HUES64 (cell line): ENCODE measurements around the gene RASSF5.
"Not testable (repeated sequence)": the region's sequence is repeated elsewhere in the genome, so short reads cannot be mapped to it uniquely, and the experiment has no call there.

ENCODE experiments used
- H3K27ac ChIP-seq: 2 replicates; pipeline ENCODE4 v1.7.0; 2013; ENCODE audit warnings: low read depth, low read length, inconsistent platforms
- H3K27me3 ChIP-seq: 2 replicates; pipeline ENCODE4 v1.6.1; 2013; ENCODE audit warnings: mild to moderate bottlenecking, low read length; ENCODE audit not compliant: insufficient read depth
- H3K36me3 ChIP-seq: 2 replicates; pipeline ENCODE4 v1.6.1; 2013; ENCODE audit warnings: mild to moderate bottlenecking, low read length; ENCODE audit not compliant: insufficient read depth
- H3K4me1 ChIP-seq: 2 replicates; pipeline ENCODE4 v1.6.1; 2013; ENCODE audit warnings: mild to moderate bottlenecking, low read length, moderate library complexity; ENCODE audit not compliant: insufficient read depth
- H3K4me3 ChIP-seq: 2 replicates; pipeline ENCODE4 v1.5.1; 2013; ENCODE audit warnings: mild to moderate bottlenecking, low read length, moderate library complexity
- H3K9ac ChIP-seq: 2 replicates; pipeline ENCODE4 v1.6.1; 2013; ENCODE audit warnings: mild to moderate bottlenecking, low read depth, low read length
- H3K9me3 ChIP-seq: 2 replicates; pipeline ENCODE4 v1.6.1; 2013; ENCODE audit warnings: low read depth, low read length; ENCODE audit not compliant: insufficient read depth
- WGBS: fragments of 150-250, 120-280 bp; methylation state at CpG from one replicate; pipeline ENCODE4 v1.1.7; 2013; ENCODE audit warnings: missing lambda C conversion rate; 5-methylcytosine and 5-hydroxymethylcytosine counted together

The RASSF5 gene

DNA sequence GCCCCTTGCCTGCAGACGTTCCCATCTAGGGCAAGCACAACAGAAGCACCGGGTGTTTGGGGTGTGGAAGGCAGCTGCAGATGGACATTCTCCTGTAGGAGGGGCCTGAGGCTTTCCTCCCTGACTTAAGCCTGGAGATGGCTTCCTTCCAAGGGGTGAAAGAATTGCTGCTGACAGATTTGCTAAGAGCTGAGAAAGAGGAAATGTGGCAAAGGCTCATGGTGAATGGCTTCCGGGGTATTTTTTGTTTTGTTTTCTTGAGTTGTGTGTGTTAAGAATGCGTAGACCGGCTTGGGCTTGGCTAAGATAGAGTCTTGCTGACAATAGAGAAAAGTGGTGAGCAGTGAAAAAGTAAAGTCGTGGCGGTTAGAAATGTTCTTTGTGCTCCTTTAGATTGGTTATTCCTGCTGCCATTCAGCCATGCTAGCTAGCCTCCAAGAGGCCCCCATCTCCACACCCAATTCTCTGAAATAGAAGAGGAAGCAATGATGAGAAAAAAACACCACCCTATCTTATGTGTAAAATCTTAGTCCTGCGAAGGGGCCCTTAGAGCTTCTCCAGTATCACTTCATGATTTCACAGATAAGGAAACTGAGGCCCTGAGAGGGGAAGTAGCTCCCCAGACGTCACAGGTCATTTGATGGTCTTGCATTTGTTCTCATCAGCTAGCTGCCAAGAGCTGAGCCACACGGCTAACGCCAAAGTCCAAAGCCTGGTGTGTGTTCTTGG, 68.0 kb downstream of the RASSF5 start:
- no peaks in the 10 kb centered on the region for H3K4me1 ChIP-seq
- no peaks in the 10 kb centered on the region for H3K36me3 ChIP-seq
- 77% methylated on average over 11 of the region's 11 CpGs for WGBS
- H3K27ac ChIP-seq = no peak overlapping the region
- H3K9me3 ChIP-seq = no peaks in the 10 kb centered on the region
- no peak overlapping the region for H3K4me3 ChIP-seq
- no peak overlapping the region for H3K9ac ChIP-seq
- H3K27me3 ChIP-seq = no peaks in the 10 kb centered on the region

DNA sequence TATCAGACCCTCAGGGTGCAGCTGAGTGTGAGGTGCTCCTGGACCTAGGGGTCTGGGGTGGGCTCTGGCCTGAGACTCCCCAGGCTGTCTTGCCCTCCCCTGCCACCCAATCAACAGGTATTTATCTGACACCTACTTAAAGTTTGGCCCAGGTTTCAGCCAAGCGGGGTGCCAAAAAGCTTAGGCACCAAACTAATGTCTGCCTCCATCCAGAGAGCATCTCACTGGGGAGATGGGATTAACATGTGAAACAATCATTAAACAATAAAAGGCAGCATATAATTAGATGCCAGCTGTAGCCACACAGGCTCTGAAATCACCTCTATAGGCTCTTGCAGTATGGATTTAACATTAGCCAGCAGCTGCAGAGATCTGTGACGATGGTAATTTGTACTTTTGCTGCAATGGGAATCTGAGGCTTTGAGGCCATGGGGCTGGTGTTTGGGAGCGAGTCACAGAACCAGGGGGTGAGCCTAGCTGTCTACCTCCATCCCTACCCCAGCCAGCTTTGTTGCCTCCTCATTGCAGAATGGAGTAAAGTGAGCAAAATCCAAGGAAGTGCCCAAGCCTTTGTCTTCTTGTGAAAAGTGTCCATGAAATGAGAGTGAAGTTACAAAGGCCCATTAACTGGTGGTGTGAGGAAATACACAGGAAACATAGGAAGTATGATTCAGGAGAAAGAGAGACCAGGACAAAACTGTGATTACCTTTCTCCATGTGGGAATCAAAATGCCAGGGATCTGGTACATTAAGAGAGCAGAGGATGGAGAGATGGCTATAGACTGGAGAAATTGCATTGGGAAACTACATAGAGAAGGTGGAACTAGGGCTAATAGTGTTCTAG, 68.8 kb downstream of the RASSF5 start:
- Histone ChIP-seq H3K27me3 (no peaks in the 10 kb centered on the region), H3K4me3 (no peak overlapping the region), H3K36me3 (no peaks in the 10 kb centered on the region), H3K4me1 (no peaks in the 10 kb centered on the region), H3K9ac (no peak overlapping the region), H3K27ac (no peak overlapping the region), H3K9me3 (no peaks in the 10 kb centered on the region)
- WGBS = 98% methylated on average over 3 of the region's 3 CpGs

DNA sequence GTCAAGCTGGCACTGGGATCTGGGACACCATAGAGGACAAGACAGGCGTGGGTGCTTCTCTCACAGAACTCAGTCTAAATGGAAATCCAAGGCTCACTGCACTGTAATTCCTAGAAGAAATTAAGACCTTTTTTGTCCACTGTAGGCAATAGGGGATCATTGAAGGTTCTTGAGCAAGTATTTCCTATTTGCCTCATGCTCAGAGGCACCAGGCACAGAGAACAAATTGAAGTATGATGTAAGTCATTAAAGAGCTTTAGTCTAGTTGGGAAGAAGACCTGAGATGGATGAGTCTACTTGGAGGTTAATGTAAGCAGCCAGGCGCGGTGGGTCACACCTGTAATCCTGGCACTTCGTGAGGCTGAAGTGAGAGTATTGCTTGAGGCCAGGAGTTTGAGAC, 70.3 kb downstream of the RASSF5 start:
- Histone ChIP-seq H3K27ac (no peak overlapping the region), H3K27me3 (no peaks in the 10 kb centered on the region), H3K36me3 (no peaks in the 10 kb centered on the region), H3K9ac (no peak overlapping the region), H3K4me3 (no peak overlapping the region), H3K9me3 (no peaks in the 10 kb centered on the region), H3K4me1 (no peaks in the 10 kb centered on the region)
- WGBS = 71% methylated on average over 4 of the region's 4 CpGs

DNA sequence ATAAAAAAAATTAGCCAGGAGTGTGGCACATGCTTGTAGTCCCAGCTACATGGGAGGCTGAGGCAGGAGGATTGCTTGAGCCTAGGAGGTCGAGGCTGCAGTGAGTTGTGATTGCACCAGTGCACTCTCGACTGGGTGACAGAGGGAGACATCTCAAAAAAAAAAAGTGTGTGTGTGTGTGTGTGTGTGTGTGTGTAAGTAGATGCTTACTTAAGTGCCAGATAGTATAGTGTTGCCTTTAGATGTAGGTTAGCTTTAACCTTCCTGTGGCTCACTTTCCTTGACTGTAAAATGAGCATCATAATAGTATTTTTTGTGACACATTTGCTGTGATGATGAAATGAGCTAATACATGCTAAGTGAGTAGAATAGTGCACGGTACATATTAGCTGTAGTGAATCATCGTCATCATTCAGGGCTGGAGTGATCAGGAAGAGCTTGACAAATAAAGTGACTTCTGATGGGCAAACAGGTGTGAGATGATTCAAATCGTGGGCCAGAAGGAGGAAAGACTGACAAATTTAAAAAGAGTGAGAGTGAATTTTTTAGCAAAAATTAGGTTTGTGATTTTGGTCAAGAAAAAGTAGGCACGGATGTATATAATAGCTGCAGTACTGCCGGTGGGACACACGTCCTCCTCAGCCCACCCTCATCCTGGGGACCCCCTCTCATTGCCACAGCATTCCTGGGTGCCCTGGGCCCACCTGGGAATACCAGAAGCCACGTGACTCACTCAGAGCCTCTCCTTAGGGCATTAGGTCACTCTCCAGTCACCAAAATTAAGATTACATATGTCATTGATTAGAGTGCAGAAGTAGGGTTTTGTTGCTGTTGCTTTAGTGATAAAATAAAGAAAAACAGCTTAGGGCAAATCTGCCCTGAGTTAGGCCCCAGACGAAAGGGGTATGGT, 71.0 kb downstream of the RASSF5 start:
- H3K36me3 ChIP-seq = no peaks in the 10 kb centered on the region

DNA sequence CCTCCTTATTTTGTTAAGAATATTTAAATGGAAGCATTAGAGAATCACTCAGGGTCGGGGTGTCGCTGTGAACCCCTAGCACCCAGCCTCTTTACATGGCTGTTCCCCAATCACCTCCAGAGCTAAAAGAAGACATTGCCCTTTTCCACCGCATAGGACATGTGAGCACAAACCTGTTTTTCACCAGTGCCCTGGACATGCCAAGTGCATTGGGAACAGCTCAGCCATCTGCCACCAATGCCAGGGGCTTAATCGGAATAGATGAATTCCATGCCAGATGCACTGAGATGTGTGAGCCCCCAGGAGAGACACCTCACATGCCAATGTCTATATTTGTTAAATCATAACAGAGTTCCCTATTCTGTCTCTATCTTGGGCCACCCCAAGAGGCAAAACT, 71.6 kb downstream of the RASSF5 start:
- H3K4me3 ChIP-seq = no peak overlapping the region
- no peaks in the 10 kb centered on the region for H3K4me1 ChIP-seq
- H3K9ac ChIP-seq = no peak overlapping the region
- H3K27me3 ChIP-seq = no peaks in the 10 kb centered on the region
- H3K36me3 ChIP-seq = no peaks in the 10 kb centered on the region
- no peaks in the 10 kb centered on the region for H3K9me3 ChIP-seq
- WGBS = 93% methylated on average over 4 of the region's 4 CpGs
- H3K27ac ChIP-seq = no peak overlapping the region

More for the DNA sequence above, 71.0 kb downstream of the RASSF5 start:
- Histone ChIP-seq H3K27ac (no peak overlapping the region), H3K4me1 (no peaks in the 10 kb centered on the region), H3K4me3 (no peak overlapping the region), H3K9me3 (no peaks in the 10 kb centered on the region), H3K27me3 (no peaks in the 10 kb centered on the region), H3K9ac (no peak overlapping the region)
- 82% methylated on average over 10 of the region's 10 CpGs for WGBS

DNA sequence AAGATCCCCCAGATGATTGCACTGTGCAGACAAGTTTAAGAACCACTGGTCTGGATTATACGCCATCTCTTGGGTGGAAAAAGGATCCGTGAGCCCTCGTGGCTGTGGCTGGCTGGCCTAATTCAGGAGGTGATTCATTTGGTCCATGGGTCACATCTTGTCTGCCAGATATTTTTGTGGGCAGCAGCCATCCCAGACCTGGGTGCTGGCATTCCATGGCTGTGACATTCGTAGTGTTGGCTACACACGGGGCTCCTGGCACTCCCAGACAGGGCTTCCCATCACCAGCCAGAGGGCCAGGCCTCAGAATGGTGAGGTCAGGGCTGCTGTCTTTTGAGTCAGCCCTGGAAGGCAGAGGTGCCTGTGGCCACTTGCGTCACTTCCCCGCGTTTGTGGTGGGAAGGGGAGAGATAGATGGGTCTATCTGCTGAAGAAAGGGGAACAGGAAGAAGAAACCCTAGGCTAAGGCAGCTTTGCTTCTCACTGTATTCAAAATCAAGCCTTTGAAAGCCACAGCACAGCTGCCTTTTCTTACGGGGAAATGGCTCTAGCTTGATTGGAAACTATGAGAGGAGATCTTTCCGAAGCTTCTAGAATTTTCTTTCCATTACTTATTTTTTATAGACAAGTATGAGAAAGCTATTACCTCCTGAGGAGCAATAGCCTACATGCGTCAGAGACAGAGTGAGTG, 72.6 kb downstream of the RASSF5 start:
- H3K4me1 ChIP-seq = no peaks in the 10 kb centered on the region

DNA sequence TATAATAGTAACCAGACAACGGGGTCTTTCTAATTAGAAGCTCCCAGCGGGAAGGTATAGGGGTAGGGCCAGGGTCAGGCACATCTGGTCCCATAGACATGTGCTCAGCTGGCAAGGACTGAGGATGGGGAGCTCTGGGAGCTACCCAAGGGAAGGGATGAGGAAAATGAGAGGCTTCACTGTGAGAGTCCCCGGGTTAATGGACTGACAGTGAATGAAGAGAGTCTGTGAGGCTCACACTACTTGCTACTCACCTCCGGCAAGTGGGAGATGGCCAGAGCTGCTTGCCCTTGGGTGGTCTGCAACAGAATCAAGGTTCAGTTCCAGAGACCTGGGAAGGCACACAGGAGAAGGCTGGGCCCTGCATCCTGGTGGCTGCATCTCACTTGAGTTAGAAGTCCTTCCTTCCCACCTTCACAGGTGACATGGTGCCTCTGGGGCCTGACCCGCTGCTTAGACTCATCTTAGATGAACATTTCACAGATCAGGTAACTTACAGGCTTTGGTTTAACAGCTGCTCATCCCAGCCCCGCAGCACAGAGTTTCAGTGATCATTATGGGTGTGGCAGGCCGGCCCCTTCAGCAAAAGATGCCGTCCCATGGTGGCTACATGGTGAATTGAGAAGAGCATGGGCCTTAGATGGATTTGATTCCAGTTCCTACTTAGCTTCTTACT, 73.2 kb downstream of the RASSF5 start:
- 93% methylated on average over 8 of the region's 8 CpGs for WGBS
- Histone ChIP-seq H3K27me3 (no peaks in the 10 kb centered on the region), H3K4me1 (no peaks in the 10 kb centered on the region), H3K4me3 (no peak overlapping the region), H3K9me3 (no peaks in the 10 kb centered on the region), H3K36me3 (no peaks in the 10 kb centered on the region), H3K9ac (no peak overlapping the region), H3K27ac (no peak overlapping the region)

More for the DNA sequence above, 72.6 kb downstream of the RASSF5 start:
- Histone ChIP-seq H3K9ac (no peak overlapping the region), H3K4me3 (no peak overlapping the region), H3K9me3 (no peaks in the 10 kb centered on the region), H3K36me3 (no peaks in the 10 kb centered on the region), H3K27ac (no peak overlapping the region), H3K27me3 (no peaks in the 10 kb centered on the region)
- WGBS = 91% methylated on average over 10 of the region's 11 CpGs

DNA sequence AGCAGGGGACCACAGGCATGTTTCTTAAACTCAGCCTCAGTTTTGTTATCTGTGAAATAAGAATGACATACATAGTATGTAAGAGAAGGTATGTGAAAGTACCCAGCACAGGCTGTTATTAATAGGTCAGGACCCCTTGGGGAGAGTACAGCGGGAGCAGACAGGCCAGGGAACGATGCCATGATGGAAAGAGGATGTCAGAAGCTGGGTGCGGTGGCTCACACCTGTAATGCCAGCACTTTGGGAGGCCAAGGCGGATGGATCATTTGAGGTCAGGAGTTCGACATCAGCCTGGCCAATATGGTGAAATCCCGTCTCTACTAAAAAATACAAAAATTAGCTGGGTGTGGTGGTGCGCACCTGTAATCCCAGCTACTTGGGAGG, 73.8 kb downstream of the RASSF5 start:
- H3K9ac ChIP-seq, H3K9me3 ChIP-seq, H3K27me3 ChIP-seq, H3K4me1 ChIP-seq, H3K27ac ChIP-seq, H3K36me3 ChIP-seq, H3K4me3 ChIP-seq: not testable (repeated sequence)
- WGBS = 96% methylated on average over 7 of the region's 7 CpGs

DNA sequence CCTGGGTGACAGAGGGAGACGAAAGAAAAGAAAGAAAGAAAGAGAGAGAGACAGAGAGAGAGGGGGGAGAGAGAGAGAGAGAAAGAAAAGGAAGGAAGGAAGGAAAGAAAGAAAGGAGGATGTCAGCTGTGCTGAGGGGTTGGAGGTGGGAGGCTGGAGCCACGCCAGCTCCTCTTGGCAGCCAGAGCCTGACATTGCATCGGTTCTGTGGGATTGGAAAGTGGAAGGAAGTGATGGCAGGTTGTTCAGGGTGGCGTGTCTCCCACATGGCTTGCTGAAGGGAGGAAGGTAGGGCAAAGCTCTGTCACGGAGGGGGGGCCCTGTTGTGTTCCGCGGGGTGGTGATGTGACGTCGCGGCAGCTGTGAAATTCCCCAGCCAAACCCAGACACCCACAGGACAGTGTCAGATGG, 74.2 kb downstream of the RASSF5 start:
- Histone ChIP-seq H3K9me3 (no peaks in the 10 kb centered on the region), H3K4me3 (no peak overlapping the region), H3K9ac (no peak overlapping the region), H3K27ac (no peak overlapping the region), H3K27me3 (no peaks in the 10 kb centered on the region), H3K36me3 (no peaks in the 10 kb centered on the region), H3K4me1 (no peaks in the 10 kb centered on the region)
- 94% methylated on average over 10 of the region's 10 CpGs for WGBS

DNA sequence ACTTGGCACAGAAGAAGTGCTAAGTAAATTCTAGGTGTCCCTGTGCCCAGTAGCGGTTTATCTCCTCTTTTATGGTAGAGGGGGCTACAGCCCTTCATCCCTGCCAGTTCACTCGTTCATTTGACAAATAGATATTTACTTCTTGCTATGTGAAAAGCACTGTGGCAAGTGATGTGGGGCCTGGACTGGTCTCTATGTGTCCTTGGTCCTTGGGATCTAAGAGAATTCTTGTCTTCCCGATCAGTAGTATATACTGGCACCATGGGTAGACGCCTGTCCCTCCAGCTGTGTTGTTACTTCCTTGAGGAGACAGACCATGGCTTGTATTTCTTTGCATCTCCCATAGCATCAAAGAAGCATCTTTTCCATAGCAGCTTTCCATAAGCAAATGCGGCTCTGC, 75.2 kb downstream of the RASSF5 start:
- H3K36me3 ChIP-seq = no peaks in the 10 kb centered on the region
- H3K27me3 ChIP-seq = no peaks in the 10 kb centered on the region
- no peaks in the 10 kb centered on the region for H3K9me3 ChIP-seq
- no peak overlapping the region for H3K27ac ChIP-seq
- H3K9ac ChIP-seq = no peak overlapping the region
- no peak overlapping the region for H3K4me3 ChIP-seq
- 90% methylated on average over 5 of the region's 5 CpGs for WGBS
- no peaks in the 10 kb centered on the region for H3K4me1 ChIP-seq
